NCI-H2227 (cell line): ENCODE measurements around the gene TNNC1.

Source experiments
- DNase-seq: peaks from one replicate; lab custom pipeline; 2025; ENCODE audit not compliant: unreplicated experiment; lab: John Stamatoyannopoulos, UW

TNNC1 gene

DNA sequence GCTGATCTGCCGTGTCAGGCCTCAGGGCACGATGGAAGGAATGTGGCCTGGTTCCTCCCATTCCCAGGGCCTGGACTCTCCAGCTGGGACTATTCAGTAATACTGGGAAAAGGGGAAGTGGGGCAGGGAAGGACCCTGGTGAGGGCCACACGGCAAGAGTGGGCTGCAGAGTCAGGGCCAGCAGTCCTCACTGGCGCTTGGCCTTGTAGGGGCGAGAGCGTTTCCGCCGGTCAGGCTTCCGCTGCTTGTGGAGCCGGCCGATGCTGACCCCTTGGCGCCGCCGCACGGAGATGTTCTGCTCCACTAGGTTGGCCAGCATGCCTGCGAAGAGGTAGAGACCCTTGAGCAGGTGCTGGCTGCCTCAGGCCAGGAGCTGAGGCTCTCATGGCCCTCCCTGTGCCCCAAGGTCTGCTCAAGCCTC, 51.7 kb downstream of the TNNC1 start:
- DNase-seq: no peak

DNA sequence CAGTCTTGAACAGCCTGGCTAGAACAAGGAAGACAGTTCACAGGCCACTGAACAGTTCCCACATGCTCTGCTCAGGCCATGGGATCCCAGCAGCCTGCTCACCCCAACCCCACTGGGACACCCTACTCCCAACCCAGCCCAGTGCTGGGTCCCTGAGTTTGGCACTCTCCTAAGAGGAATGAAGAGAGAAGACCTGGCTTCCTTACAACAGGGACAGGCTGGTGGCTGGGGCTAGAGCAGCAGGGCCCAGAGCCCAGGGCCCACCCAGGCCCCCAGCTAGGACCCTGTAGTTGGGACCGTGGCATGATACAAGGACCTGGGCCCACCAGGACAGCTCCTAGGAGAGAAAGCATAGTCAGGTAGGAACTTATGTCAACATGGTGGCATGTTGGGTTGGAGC, 52.3 kb downstream of the TNNC1 start:
- no peak for DNase-seq
